H1 (cell line): ENCODE data around the gene HOXB6. TPM values are rescaled to one million over a fixed set of nuclear protein-coding genes. Genes with fewer than 3 reads are reported as not detected.

ENCODE experiments used
- CTCF ChIA-PET: fragments of 300-600 bp; sonication (Branson Sonifier 250); formaldehyde crosslinking; loops from one replicate; lab custom pipeline; 2021; ENCODE audit not compliant: partially characterized antibody; lab: Charles Lee
- POLR2A ChIA-PET: fragments of 300-600 bp; sonication (Branson Sonifier 250); formaldehyde crosslinking; loops from one replicate; lab custom pipeline; 2021; ENCODE audit warnings: inconsistent platforms; ENCODE audit not compliant: partially characterized antibody; lab: Charles Lee
- DNase-seq, 2 experiments: peaks; one replicate each; pipeline versions ENCODE4 v3.0.0 to v3.0.0-alpha.2; 2010 to 2022; ENCODE audit warnings: low spot score in 2 of 2, low read depth in 1 of 2, mixed read lengths in 1 of 2
- FAIRE-seq: peaks from 2 replicates; lab custom pipeline; 2011; peaks lifted over from hg19 to GRCh38; lab: Jason Lieb, UNC
- H2AFZ ChIP-seq: 2 replicates; pipeline ENCODE4 v1.8.1; 2012; ENCODE audit warnings: low read length, inconsistent platforms
- H2AK5ac ChIP-seq: 2 replicates; pipeline ENCODE4 v1.6.1; 2013; ENCODE audit warnings: low read depth, low read length
- H2BK120ac ChIP-seq: replicated peaks from 2 replicates; pipeline ENCODE3; 2013; ENCODE audit warnings: low read depth, low read length, inconsistent platforms
- H2BK12ac ChIP-seq: 2 replicates; pipeline ENCODE4 v1.6.1; 2013; ENCODE audit warnings: low read depth, low read length
- H2BK15ac ChIP-seq: 2 replicates; pipeline ENCODE4 v1.6.1; 2013; ENCODE audit warnings: low read length
- H2BK20ac ChIP-seq: 2 replicates; pipeline ENCODE4 v1.6.1; 2013; ENCODE audit warnings: low read length
- H2BK5ac ChIP-seq: 2 replicates; pipeline ENCODE4 v1.6.1; 2013; ENCODE audit warnings: low read depth, low read length
- H3K14ac ChIP-seq: 2 replicates; pipeline ENCODE4 v1.6.1; 2013; ENCODE audit warnings: inconsistent platforms; ENCODE audit not compliant: insufficient read length
- H3K18ac ChIP-seq: 2 replicates; pipeline ENCODE4 v1.6.1; 2013; ENCODE audit warnings: low read length; ENCODE audit errors: extremely low read depth
- H3K23ac ChIP-seq: 2 replicates; pipeline ENCODE4 v1.6.1; 2013; ENCODE audit warnings: inconsistent platforms; ENCODE audit not compliant: insufficient read length
- H3K23me2 ChIP-seq: 2 replicates; pipeline ENCODE4 v1.6.1; 2013; ENCODE audit warnings: low read depth, low read length
- H3K27ac ChIP-seq: 2 replicates; pipeline ENCODE4 v1.6.1; 2011; ENCODE audit warnings: low read depth, low read length, inconsistent platforms
- H3K27me3 ChIP-seq, 4 experiments: replicated peaks in 1 of 4; 1 replicate in 1 of 4; 2 replicates in 3 of 4; pipeline versions ENCODE4 v1.6.1 to v1.8.1; 2011 to 2013; ENCODE audit warnings: low read length in 3 of 4, mild to moderate bottlenecking in 3 of 4, inconsistent platforms in 2 of 4, mixed read lengths in 2 of 4, moderate library complexity in 1 of 4; ENCODE audit not compliant: control insufficient read depth in 3 of 4, insufficient read depth in 3 of 4; ENCODE audit errors: extremely low read depth in 1 of 4
- H3K36me3 ChIP-seq, 4 experiments: 2 replicates each; pipeline versions ENCODE4 v1.6.1 to v1.8.1; 2011 to 2013; ENCODE audit warnings: mild to moderate bottlenecking in 4 of 4, low read length in 3 of 4, moderate library complexity in 2 of 4, control low read depth in 1 of 4, inconsistent platforms in 1 of 4; ENCODE audit not compliant: insufficient read depth in 4 of 4, control insufficient read depth in 2 of 4
- H3K4ac ChIP-seq: replicated peaks from 2 replicates; pipeline ENCODE3; 2013; ENCODE audit warnings: low read length, low read depth, mixed read lengths, inconsistent platforms; ENCODE audit not compliant: insufficient read length
- H3K4me1 ChIP-seq, 4 experiments: replicated peaks in 1 of 4; 1 replicate in 1 of 4; 2 replicates in 3 of 4; pipeline versions ENCODE4 v1.6.1 to v1.8.1; 2011 to 2013; ENCODE audit warnings: low read length in 3 of 4, inconsistent platforms in 2 of 4, mixed read lengths in 1 of 4; ENCODE audit not compliant: insufficient read depth in 4 of 4, control insufficient read depth in 3 of 4
- H3K4me2 ChIP-seq, 2 experiments: 2 replicates each; pipeline versions ENCODE4 v1.6.1 to v1.8.1; 2011 to 2013; ENCODE audit warnings: low read depth in 2 of 2, low read length in 2 of 2, control low read depth in 1 of 2, inconsistent platforms in 1 of 2, mild to moderate bottlenecking in 1 of 2; ENCODE audit not compliant: insufficient read depth in 1 of 2
- H3K4me3 ChIP-seq, 4 experiments: fragments of 200-600, 300-600 bp in 1 of 4; sonication (generic), shearing (Covaris generic), sonication (Bioruptor Twin) in 1 of 4; 2 replicates each; pipeline versions ENCODE4 v1.5.1 to v1.8.1; 2011 to 2016; ENCODE audit warnings: low read length in 4 of 4, low read depth in 3 of 4, control low read depth in 2 of 4, inconsistent platforms in 2 of 4, mild to moderate bottlenecking in 2 of 4, mixed read lengths in 1 of 4, moderate library complexity in 1 of 4; ENCODE audit not compliant: insufficient read depth in 2 of 4; ENCODE audit errors: extremely low read depth in 1 of 4
- H3K56ac ChIP-seq: replicated peaks from 2 replicates; pipeline ENCODE3; 2013; ENCODE audit warnings: low read depth, mild to moderate bottlenecking, mixed read lengths, low read length, inconsistent platforms; ENCODE audit not compliant: insufficient read length
- H3K79me1 ChIP-seq: 2 replicates; pipeline ENCODE4 v1.6.1; 2013; ENCODE audit warnings: low read depth, low read length, control low read depth
- H3K79me2 ChIP-seq, 2 experiments: 2 replicates each; pipeline versions ENCODE4 v1.6.1 to v1.8.1; 2012 to 2013; ENCODE audit warnings: low read length in 2 of 2, mild to moderate bottlenecking in 2 of 2, inconsistent platforms in 1 of 2; ENCODE audit not compliant: insufficient read depth in 2 of 2, control insufficient read depth in 1 of 2
- H3K9ac ChIP-seq, 4 experiments: replicated peaks in 1 of 4; 1 replicate in 1 of 4; 2 replicates in 3 of 4; pipeline versions ENCODE4 v1.6.1 to v1.8.1; 2011 to 2013; ENCODE audit warnings: low read depth in 3 of 4, low read length in 3 of 4, control low read depth in 2 of 4, mild to moderate bottlenecking in 2 of 4, moderate library complexity in 2 of 4, inconsistent platforms in 1 of 4; ENCODE audit errors: extremely low read depth in 1 of 4
- H3K9me3 ChIP-seq, 2 experiments: 2 replicates each; pipeline versions ENCODE4 v1.6.1 to v1.8.1; 2012 to 2013; ENCODE audit warnings: mild to moderate bottlenecking in 2 of 2, moderate library complexity in 2 of 2, control low read depth in 1 of 2, inconsistent platforms in 1 of 2, low read depth in 1 of 2, low read length in 1 of 2, mixed read lengths in 1 of 2; ENCODE audit not compliant: insufficient read depth in 2 of 2
- H4K20me1 ChIP-seq, 2 experiments: replicated peaks in 1 of 2; 2 replicates each; pipeline versions ENCODE3 to v1.8.1; 2011 to 2013; ENCODE audit warnings: inconsistent platforms in 2 of 2, low read length in 2 of 2, mild to moderate bottlenecking in 1 of 2; ENCODE audit not compliant: insufficient read depth in 2 of 2, control insufficient read depth in 1 of 2
- H4K5ac ChIP-seq: 2 replicates; pipeline ENCODE4 v1.6.1; 2013; ENCODE audit warnings: low read length, low read depth, mixed read lengths, inconsistent platforms; ENCODE audit not compliant: insufficient read length
- H4K8ac ChIP-seq: 2 replicates; pipeline ENCODE4 v1.8.0; 2013; ENCODE audit warnings: mild to moderate bottlenecking, moderate library complexity, low read length, inconsistent platforms; ENCODE audit not compliant: insufficient read depth; ENCODE audit errors: extremely low read depth
- H4K91ac ChIP-seq: replicated peaks from 2 replicates; pipeline ENCODE3; 2013; ENCODE audit warnings: low read length, mixed read lengths, inconsistent platforms; ENCODE audit not compliant: insufficient read length
- CBX8 ChIP-seq: fragments of 300-800, 300-1000 bp; sonication (generic); IDR thresholded peaks from 2 replicates; pipeline ENCODE4 v1.7.1; 2016; ENCODE audit warnings: low read depth, low read length, borderline replicate concordance
- CTCF ChIP-seq, 3 experiments: IDR thresholded peaks; 1 replicate in 2 of 3; 2 replicates in 1 of 3; pipeline versions ENCODE4 v1.5.1 to v1.6.1; 2011; ENCODE audit warnings: low read length in 3 of 3, mild to moderate bottlenecking in 3 of 3, inconsistent platforms in 2 of 3, low read depth in 1 of 3, moderate library complexity in 1 of 3; ENCODE audit not compliant: insufficient read depth in 1 of 3; ENCODE audit errors: control extremely low read depth in 1 of 3
- RNF2 ChIP-seq: fragments of 200-900, 300-1000 bp; sonication (generic); IDR thresholded peaks from 2 replicates; pipeline ENCODE4 v1.7.1; 2016; ENCODE audit warnings: borderline replicate concordance, low read depth, mild to moderate bottlenecking, antibody characterized with exemption, low read length; ENCODE audit not compliant: poor library complexity, severe bottlenecking; ENCODE audit errors: missing control alignments
- SP2 ChIP-seq: IDR thresholded peaks from 2 replicates; pipeline ENCODE4 v1.6.1; 2012; ENCODE audit warnings: mild to moderate bottlenecking, low read length, inconsistent platforms
- WGBS, 2 experiments: shearing (Covaris generic) in 1 of 2; methylation state at CpG; one replicate each; pipeline versions ENCODE4 v1.1.6 to v1.1.7; 2013 to 2015; ENCODE audit warnings: low lambda C conversion rate in 2 of 2, mixed read lengths in 2 of 2, inconsistent platforms in 1 of 2, low coverage in 1 of 2, missing lambda C conversion rate in 1 of 2; ENCODE audit not compliant: insufficient replicate concordance in 2 of 2, insufficient coverage in 1 of 2, insufficient read length in 1 of 2; ENCODE audit errors: extremely low coverage in 1 of 2, missing lambda C conversion rate in 1 of 2; 5-methylcytosine and 5-hydroxymethylcytosine counted together
- polyA plus RNA-seq, 7 experiments: library from polyadenylated mRNA; depleted of rRNA in 3 of 7; stranded (reverse) in 5 of 7; unstranded in 2 of 7; fragments of >200 nt in 5 of 7; fragments of 200-250 nt in 2 of 7; gene quantifications; 1 replicate in 5 of 7; 2 replicates in 1 of 7; 4 replicates in 1 of 7; pipeline versions ENCODE4 v1.2.1 to v1.2.3, GENCODE V29; 2011 to 2013; ENCODE audit warnings: missing spikeins in 2 of 7, mixed read lengths in 2 of 7
- total RNA-seq: library from RNA; stranded (reverse); fragmentation: NEBNext Ultra II Directional; extraction: Animal tissue kit (Norgen Biotek cat#: 25700); gene quantifications from 2 replicates; pipeline ENCODE4 v1.2.1, GENCODE V29; 2021

HOXB6 gene
- total and polyA plus RNA-seq, 2 of the 8 experiments (the other 6 are each of a cell fraction or from before 2014, with no cell fraction given) = not detected

GRCh38 chr17:48561884-48562810 is 42.6 kb downstream of the HOXB6 start:
- no peak for FAIRE-seq
- Histone ChIP-seq H3K9ac (no peak overlapping the region), H3K4me2 (no peak overlapping the region), H2AFZ (no peak overlapping the region), H3K14ac (no peak overlapping the region), H3K4ac (no peak overlapping the region), H3K23ac (no peak overlapping the region), H3K4me3 (no peak overlapping the region), H4K91ac (no peak overlapping the region), H2AK5ac (no peak overlapping the region), H2BK20ac (no peak overlapping the region), H3K27ac (no peak overlapping the region), H3K56ac (no peak overlapping the region), H3K36me3 (peaks cover 0 to 5% (median 0%) of the 10 kb centered on the region in 4 experiments; a peak in 1 of 8 replicates), H2BK120ac (no peak overlapping the region), H3K4me1 (peaks cover 0 to 8% (median 3%) of the 10 kb centered on the region in 4 experiments; a peak in 5 of 7 replicates), H2BK12ac (no peak overlapping the region), H3K9me3 (no peaks in the 10 kb centered on the region), H3K23me2 (peaks cover 4% of the 10 kb centered on the region; the same call in 1 of the 2 replicates), H4K20me1 (peaks cover 6 to 37% of the 10 kb centered on the region in 2 experiments), H3K27me3 (peaks cover 99 to 100% (median 100%) of the 10 kb centered on the region in 4 experiments), H3K79me1 (no peaks in the 10 kb centered on the region), H3K79me2 (no peaks in the 10 kb centered on the region), H2BK15ac (no peak overlapping the region), H4K8ac (no peak overlapping the region), H2BK5ac (no peak overlapping the region), H3K18ac (no peak overlapping the region), H4K5ac (no peak overlapping the region)
- WGBS, 2 experiments = 34% methylated on average over 15 of the region's 15 CpGs; no CpG with 5 or more reads in 1 of the 2 experiments
- DNase-seq = no peak
- TF ChIP-seq SP2 = no peak
- 0 out of 2 replicates have a peak, but pooled peaks have one; percentile 63 for TF ChIP-seq CBX8
- peak; percentile 62 for TF ChIP-seq RNF2
- TF ChIP-seq CTCF (IDR thresholded peaks at IDR 0.05; ENCODE audit: control extremely low read depth in 1 of 3, insufficient read depth in 1 of 3, low read depth in 1 of 3, low read length in 3 of 3) = peak; percentile 10 to 43 (median 36); a peak in 3 of 4 replicates
- CTCF ChIA-PET = interaction anchor here (0.6 to 3.4 kb wide), 11 partner anchors 13 to 396 kb away, joined by 3 to 14 read pairs (median 3); partner anchors contain the start of genes HOXB5 and HOXB8
- POLR2A ChIA-PET = interaction anchor here (1.6 kb wide), 1 partner anchor 19 kb away, joined by 4 read pairs; no protein-coding TSS in a partner anchor
